Activated CD8-positive, alpha-beta T cell treated with anti-CD3 and anti-CD28 coated beads, Interleukin-2, amount 10 ng/mL, durations not matched to agents 7 days and 5 days (primary cell): ENCODE measurements around the gene RIN3. TPM values are rescaled to one million over a fixed set of nuclear protein-coding genes. Genes with fewer than 3 reads are reported as not detected.
A peak's percentile ranks its signal among the peaks of the same experiment; 100 is the strongest.

Source experiments
- ATAC-seq: fragments of 150-1000 bp; cut with Tn5 transposase; one replicate; pipeline ENCODE4 v1.10.0; 2021; ENCODE audit warnings: moderate library complexity
- CTCF ChIA-PET: fragments of 350-600 bp; sonication (Branson Sonifier 250); formaldehyde crosslinking; loops from one replicate; lab custom pipeline; 2021; ENCODE audit warnings: antibody characterized with exemption; lab: Charles Lee
- POLR2A ChIA-PET: fragments of 350-600 bp; sonication (Branson Sonifier 250); formaldehyde crosslinking; loops from one replicate; lab custom pipeline; 2021; ENCODE audit warnings: antibody characterized with exemption; lab: Charles Lee
- DNase-seq: peaks from one replicate; pipeline ENCODE4 v3.0.0-alpha.2; 2020
- H3K27ac Mint-ChIP-seq: one replicate; pipeline ENCODE4 v1.8.0; 2021; ENCODE audit warnings: mild to moderate bottlenecking, mixed read lengths
- H3K27me3 Mint-ChIP-seq: one replicate; pipeline ENCODE4 v1.8.0; 2021; ENCODE audit warnings: low read depth, mixed read lengths
- H3K36me3 Mint-ChIP-seq: one replicate; pipeline ENCODE4 v1.8.0; 2021; ENCODE audit warnings: low read depth, mixed read lengths
- H3K4me1 Mint-ChIP-seq: one replicate; pipeline ENCODE4 v1.8.0; 2021; ENCODE audit warnings: low read depth, mixed read lengths
- H3K4me3 Mint-ChIP-seq: one replicate; pipeline ENCODE4 v1.8.0; 2021; ENCODE audit warnings: mild to moderate bottlenecking, mixed read lengths
- H3K9me3 Mint-ChIP-seq: one replicate; pipeline ENCODE4 v1.8.0; 2022; ENCODE audit warnings: mixed read lengths; ENCODE audit not compliant: insufficient read depth
- total RNA-seq, 2 experiments: library from RNA; stranded (reverse); gene quantifications; one replicate each; pipeline ENCODE4 v1.2.3, GENCODE V29; 2021

RIN3 gene
- total RNA-seq, 2 experiments from 2014 or later, result 85.6 to 89.0 TPM

DNA sequence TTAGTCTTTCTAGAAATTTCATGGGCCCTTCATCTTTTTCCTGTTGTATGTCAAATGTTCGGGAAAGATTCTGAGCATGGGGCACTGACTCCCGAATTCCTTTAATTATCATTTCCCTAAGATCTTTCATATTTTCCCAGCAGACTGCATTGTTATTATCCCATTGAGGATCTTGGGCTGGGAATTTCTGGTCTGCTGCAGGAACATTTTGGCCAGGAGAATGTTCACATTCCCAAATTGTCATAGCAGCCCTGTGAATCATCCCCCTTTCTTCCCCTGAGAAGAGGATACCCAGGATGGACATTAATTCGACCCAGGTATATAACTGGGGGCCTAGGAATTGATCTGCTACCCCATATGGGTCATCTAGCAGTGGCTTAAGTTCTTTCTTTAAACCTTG is 112.5 kb downstream of the RIN3 start:
- H3K9me3 Mint-ChIP-seq, result peaks cover 53% of the 10 kb centered on the region
- DNase-seq, result no peak
- ChIA-PET CTCF (no interaction called here), POLR2A (no interaction called here)
- no peaks in the 10 kb centered on the region for H3K27me3 Mint-ChIP-seq
- no peak overlapping the region for H3K27ac Mint-ChIP-seq
- no peak overlapping the region for H3K4me3 Mint-ChIP-seq
- peaks cover 3% of the 10 kb centered on the region for H3K4me1 Mint-ChIP-seq
- ATAC-seq, result no peak
- H3K36me3 Mint-ChIP-seq, result peaks cover 78% of the 10 kb centered on the region

DNA sequence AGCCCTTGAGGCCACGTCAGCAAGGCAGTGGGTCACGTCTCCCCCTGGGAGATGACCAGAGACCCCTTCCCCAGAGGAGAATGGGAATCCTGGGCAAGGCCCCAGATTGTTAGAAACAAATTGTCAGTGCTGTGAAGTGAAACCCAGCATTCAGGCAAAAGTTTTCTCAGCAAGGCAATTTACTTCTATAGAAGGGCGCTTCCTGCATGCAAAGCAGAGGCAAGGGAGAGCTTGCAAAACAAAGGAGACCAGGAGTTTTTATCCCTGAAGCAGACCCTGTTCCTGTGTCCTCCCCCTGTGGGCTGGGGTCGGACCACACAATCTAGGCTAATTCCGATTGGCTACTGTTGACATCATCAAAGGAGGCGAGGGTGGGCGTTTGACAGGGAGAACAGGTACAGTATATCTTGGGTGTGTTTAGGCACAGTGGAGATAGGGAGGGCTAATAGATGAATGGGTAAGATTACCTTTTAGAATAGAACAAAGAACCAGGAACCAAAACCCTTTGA is 114.2 kb downstream of the RIN3 start:
- H3K36me3 Mint-ChIP-seq, result peaks cover 61% of the 10 kb centered on the region
- ATAC-seq (no peak), DNase-seq (no peak)
- H3K4me3 Mint-ChIP-seq, result no peak overlapping the region
- H3K27ac Mint-ChIP-seq, result no peak overlapping the region
- POLR2A ChIA-PET, result no interaction called here
- CTCF ChIA-PET, result no interaction called here
- peaks cover 39% of the 10 kb centered on the region for H3K9me3 Mint-ChIP-seq
- H3K27me3 Mint-ChIP-seq, result no peaks in the 10 kb centered on the region
- H3K4me1 Mint-ChIP-seq, result peaks cover 6% of the 10 kb centered on the region

DNA sequence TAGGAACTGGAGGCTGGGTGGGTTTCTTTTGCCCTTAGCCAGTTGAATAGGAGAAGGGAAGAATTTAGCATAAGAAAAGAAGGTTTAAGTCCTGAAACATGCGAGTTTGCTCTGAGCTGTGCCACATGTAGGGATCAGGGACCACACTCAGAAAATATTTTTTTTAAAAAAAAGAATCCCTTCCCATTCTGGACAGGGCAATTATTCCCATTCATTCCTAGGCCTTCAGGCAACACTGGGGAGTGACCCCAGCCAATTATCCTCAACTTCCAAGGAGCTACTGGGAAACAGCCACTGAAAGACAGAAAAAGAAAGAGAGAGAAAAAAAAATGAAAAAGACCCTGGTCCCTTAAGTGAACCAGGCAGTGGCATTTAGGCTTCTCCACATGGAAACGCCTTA is 115.1 kb downstream of the RIN3 start:
- Mint-ChIP-seq H3K4me3 (no peak overlapping the region), H3K9me3 (peaks cover 33% of the 10 kb centered on the region), H3K27me3 (no peaks in the 10 kb centered on the region), H3K4me1 (peaks cover 12% of the 10 kb centered on the region), H3K36me3 (peaks cover 54% of the 10 kb centered on the region), H3K27ac (no peak overlapping the region)
- ChIA-PET POLR2A (no interaction called here), CTCF (no interaction called here)
- no peak for DNase-seq
- ATAC-seq, result no peak

DNA sequence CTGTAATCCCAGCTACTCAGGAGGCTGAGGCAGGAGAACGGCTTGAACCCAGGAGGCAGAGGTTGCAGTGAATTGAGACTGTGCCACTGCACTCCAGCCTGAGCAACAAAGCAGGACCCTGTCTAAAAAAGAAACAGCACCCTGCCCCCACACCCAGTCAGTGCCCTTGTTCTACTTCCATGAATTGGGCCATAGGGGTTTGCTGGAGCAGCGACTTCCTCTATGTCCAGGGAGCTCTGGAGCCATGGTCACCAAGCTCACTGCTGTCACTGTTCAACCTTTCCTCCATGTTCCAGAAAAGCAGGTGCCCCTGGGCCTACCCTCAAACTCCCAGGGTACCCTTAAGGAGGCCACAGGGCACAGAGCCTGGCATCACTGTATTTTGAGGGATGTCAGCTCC is 116.8 kb downstream of the RIN3 start:
- Mint-ChIP-seq H3K27ac (no peak overlapping the region), H3K27me3 (no peaks in the 10 kb centered on the region), H3K9me3 (peaks cover 22% of the 10 kb centered on the region), H3K4me1 (peaks cover 12% of the 10 kb centered on the region), H3K36me3 (peaks cover 38% of the 10 kb centered on the region), H3K4me3 (no peak overlapping the region)
- POLR2A ChIA-PET, result no interaction called here
- DNase-seq, result no peak
- ATAC-seq, result no peak
- CTCF ChIA-PET, result interaction anchor here (1.1 kb wide), 1 partner anchor 15 kb away, joined by 3 read pairs; no protein-coding TSS in a partner anchor

DNA sequence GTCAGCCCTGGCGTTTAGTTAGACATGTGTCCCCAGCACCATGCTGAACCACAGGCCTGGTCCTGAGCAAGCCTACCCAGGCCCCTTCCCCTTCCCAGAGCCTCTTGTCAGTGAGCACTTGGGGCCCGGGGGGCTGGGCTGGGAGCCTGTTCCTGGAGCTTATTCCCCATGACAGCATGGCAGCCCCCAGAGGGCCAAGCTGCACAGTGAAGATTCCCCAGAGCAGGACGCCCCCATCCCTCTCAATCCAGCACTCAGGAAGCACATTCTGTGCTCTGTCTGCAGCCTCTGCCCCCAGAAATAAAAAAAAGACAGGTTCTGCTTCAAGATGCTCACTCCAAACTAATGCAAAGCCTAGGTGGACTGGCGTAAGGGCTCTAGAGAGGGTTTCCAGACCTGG is 117.5 kb downstream of the RIN3 start:
- Mint-ChIP-seq H3K4me3 (no peak overlapping the region), H3K4me1 (peaks cover 12% of the 10 kb centered on the region), H3K27me3 (no peaks in the 10 kb centered on the region), H3K27ac (no peak overlapping the region), H3K9me3 (peaks cover 16% of the 10 kb centered on the region), H3K36me3 (peaks cover 32% of the 10 kb centered on the region)
- no peak for ATAC-seq
- POLR2A ChIA-PET, result no interaction called here
- DNase-seq, result no peak
- CTCF ChIA-PET, result interaction anchor here (1.1 kb wide), 1 partner anchor 16 kb away, joined by 3 read pairs; no protein-coding TSS in a partner anchor

DNA sequence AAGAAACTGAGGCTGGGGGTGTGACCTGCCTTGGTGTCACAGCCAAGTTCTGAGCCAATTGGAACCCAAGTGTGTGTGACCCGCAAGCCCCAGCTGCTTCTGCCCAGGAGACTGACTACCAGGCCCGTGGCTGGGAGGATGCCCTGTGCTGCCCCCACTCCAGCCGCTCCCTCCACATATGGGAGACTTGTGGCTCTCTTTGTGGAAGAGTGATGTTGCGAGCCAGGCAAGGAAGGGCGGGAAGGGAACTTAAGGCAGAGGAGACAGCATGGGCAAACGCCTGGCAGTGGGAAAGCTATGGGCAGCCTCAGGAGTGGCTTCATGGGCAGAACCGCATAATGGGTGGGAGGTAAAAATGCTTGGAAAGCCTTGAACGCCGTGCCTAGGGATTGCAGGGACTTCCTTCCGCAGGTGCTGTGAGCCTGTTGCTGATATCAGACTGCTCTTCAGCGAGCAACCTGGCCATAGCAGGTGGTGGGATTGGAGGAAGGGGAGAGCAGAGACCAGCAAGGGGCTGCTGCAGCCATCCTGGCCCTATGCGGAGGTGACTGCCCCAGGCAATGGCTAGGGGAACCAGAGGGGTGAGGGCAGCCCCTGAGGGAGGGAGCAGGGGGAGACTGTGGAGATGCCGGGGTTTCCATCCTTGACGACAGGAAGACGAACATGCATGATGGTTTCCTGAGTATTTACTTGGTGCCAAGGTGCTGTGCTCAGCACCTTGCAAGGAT is 119.1 kb downstream of the RIN3 start:
- H3K4me3 Mint-ChIP-seq, result no peak overlapping the region

DNA sequence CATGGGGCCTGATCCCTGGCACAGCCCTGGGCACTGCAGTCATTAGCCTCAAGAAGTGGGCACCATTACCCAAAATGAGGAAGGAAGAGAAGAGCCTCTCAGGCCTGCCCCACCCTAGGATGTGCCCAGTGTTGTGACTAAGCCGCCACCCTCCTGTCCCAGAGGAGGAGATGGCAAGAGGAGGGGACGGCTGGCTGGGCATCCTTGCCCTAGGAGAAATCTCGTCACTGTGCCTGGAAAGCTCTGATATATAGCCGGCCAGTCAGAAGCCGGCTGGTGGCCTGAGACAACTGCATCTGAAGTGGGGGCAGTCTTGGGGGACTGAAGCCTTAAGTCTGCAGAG is 119.7 kb downstream of the RIN3 start:
- ATAC-seq, result no peak
- POLR2A ChIA-PET, result no interaction called here
- H3K4me3 Mint-ChIP-seq, result no peak overlapping the region

More for the DNA sequence above, 119.1 kb downstream of the RIN3 start:
- H3K36me3 Mint-ChIP-seq, result peaks cover 16% of the 10 kb centered on the region
- CTCF ChIA-PET, result no interaction called here
- no peaks in the 10 kb centered on the region for H3K27me3 Mint-ChIP-seq
- H3K4me1 Mint-ChIP-seq, result peaks cover 10% of the 10 kb centered on the region
- POLR2A ChIA-PET, result no interaction called here
- peak overlapping the region; percentile 48 for H3K27ac Mint-ChIP-seq
- H3K9me3 Mint-ChIP-seq, result peaks cover 4% of the 10 kb centered on the region
- ATAC-seq, result no peak
- DNase-seq, result no peak

DNA sequence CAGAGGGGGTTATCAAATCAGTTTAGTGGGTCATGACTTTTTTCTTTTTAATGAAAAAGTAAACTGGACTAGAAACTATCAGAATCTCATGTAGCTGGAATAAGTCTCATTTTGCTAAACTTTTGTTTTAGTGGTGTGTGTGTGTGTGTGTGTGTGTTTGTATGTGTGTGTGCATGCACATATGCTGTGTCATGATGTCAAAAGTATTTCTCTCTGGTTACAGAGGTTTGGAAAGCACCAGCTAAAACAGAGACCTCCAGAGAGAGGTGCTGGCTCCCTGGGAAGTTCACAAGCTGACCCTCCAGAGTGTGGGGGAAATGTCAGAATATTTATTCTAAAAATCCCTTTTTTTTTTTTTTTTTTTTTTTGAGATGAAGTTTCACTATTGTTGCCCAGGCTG is 120.1 kb downstream of the RIN3 start:
- H3K4me1 Mint-ChIP-seq, result peaks cover 17% of the 10 kb centered on the region
- no peak for ATAC-seq
- H3K9me3 Mint-ChIP-seq, result no peaks in the 10 kb centered on the region
- no peak overlapping the region for H3K27ac Mint-ChIP-seq
- CTCF ChIA-PET, result no interaction called here
- H3K27me3 Mint-ChIP-seq, result no peaks in the 10 kb centered on the region
- POLR2A ChIA-PET, result no interaction called here
- peaks cover 11% of the 10 kb centered on the region for H3K36me3 Mint-ChIP-seq
- DNase-seq, result no peak
- H3K4me3 Mint-ChIP-seq, result no peak overlapping the region

More for the DNA sequence above, 119.7 kb downstream of the RIN3 start:
- Mint-ChIP-seq H3K27ac (peak overlapping the region; percentile 48), H3K4me1 (peaks cover 14% of the 10 kb centered on the region), H3K27me3 (no peaks in the 10 kb centered on the region), H3K9me3 (no peaks in the 10 kb centered on the region), H3K36me3 (peaks cover 12% of the 10 kb centered on the region)
- CTCF ChIA-PET, result no interaction called here
- no peak for DNase-seq

DNA sequence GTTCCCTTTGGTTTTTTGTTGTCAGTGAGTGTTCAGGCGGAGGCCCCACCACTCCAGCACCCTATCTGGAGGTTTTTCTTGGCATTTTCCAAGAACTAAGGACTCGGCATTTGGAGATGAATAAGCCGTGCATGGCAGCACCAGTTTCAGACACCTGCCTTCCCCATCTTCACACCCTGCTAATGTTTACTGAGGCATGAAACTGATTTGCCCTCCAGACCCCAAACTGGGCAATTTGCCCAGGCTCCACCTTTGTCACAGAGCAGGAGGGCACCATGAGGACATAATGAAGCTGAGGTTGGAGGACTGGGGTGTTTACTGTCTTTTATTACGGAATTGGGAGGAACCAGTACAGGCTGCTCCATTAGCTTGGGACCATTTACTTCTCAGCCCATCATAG is 121.5 kb downstream of the RIN3 start:
- DNase-seq (no peak), ATAC-seq (no peak)
- peaks cover 17% of the 10 kb centered on the region for H3K4me1 Mint-ChIP-seq
- H3K4me3 Mint-ChIP-seq, result no peak overlapping the region
- ChIA-PET CTCF (interaction anchor here (0.5 to 0.7 kb wide), 2 partner anchors 78 to 1522 kb away, joined by 3 to 4 read pairs; no protein-coding TSS in a partner anchor), POLR2A (no interaction called here)
- H3K9me3 Mint-ChIP-seq, result no peaks in the 10 kb centered on the region
- H3K36me3 Mint-ChIP-seq, result peaks cover 13% of the 10 kb centered on the region
- no peak overlapping the region for H3K27ac Mint-ChIP-seq
- no peaks in the 10 kb centered on the region for H3K27me3 Mint-ChIP-seq

DNA sequence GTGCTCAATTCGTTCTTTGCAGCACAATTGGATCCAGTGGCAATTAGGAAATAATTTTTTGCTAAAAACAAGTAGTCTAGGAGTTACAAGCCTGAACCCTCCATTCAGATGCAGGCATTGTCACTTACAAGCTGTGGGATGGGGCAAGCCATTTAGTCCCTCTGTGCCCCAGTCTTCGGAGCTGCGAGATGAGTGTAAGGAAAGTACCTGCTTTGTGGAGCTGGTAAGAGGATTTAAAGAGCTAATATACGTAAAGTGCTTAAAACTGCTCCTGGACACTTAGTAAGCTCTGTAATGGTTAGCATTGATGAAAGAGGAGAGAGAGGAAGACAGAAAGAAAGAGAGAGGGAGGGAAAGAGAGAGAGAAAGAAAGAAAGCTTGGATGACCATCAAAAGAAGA is 122.3 kb downstream of the RIN3 start:
- Mint-ChIP-seq H3K4me3 (no peak overlapping the region), H3K27ac (no peak overlapping the region), H3K27me3 (no peaks in the 10 kb centered on the region), H3K36me3 (peaks cover 12% of the 10 kb centered on the region), H3K4me1 (peaks cover 17% of the 10 kb centered on the region), H3K9me3 (no peaks in the 10 kb centered on the region)
- no peak for DNase-seq
- ChIA-PET CTCF (no interaction called here), POLR2A (no interaction called here)
- ATAC-seq, result no peak

DNA sequence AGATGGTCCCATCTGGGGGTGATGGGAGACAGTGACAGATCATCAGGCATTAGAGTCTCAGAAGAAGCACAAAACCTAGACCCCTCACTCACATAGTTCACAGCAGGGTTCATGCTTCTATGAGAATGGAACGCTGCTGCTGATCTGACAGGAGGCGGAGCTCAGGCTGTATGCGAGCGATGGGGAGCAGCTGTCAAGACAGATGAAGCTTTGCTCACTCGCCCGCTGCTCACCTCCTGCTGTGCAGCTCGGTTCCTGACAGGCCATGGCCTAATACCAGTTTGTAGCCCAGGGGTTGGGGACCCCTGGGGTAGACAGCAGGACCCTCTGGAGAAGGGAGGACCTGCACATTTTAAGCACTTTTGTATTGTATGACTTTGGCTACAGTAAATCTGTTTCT is 123.6 kb downstream of the RIN3 start:
- H3K4me1 Mint-ChIP-seq, result peaks cover 18% of the 10 kb centered on the region
- ATAC-seq, result no peak
- peaks cover 21% of the 10 kb centered on the region for H3K36me3 Mint-ChIP-seq
- ChIA-PET POLR2A (no interaction called here), CTCF (interaction anchor here (1.0 kb wide), 1 partner anchor 13 kb away, joined by 3 read pairs; no protein-coding TSS in a partner anchor)
- H3K27me3 Mint-ChIP-seq, result no peaks in the 10 kb centered on the region
- no peaks in the 10 kb centered on the region for H3K9me3 Mint-ChIP-seq
- H3K4me3 Mint-ChIP-seq, result no peak overlapping the region
- H3K27ac Mint-ChIP-seq, result no peak overlapping the region
- DNase-seq, result no peak

DNA sequence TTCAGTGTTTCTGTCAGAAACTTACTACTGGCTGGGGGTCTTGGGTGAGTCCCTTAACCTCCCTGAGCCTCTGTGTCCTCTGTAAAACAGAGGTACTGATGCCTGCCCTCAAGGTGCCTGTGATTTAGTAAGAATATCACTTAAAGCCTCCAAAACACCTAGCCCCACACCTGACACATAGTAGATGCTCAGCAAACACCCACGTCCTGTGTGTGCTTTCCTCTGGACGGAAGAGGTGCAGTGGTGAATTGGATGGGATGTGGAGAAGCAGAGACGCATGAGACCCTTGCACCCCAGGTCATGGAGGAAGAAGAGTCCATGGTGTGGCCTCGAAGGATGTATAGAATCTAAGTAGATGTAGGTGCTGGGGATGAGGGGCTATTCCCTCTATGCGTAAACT is 124.3 kb downstream of the RIN3 start:
- DNase-seq, result no peak
- H3K27ac Mint-ChIP-seq, result peak overlapping the region; percentile 17
- H3K9me3 Mint-ChIP-seq, result no peaks in the 10 kb centered on the region
- ChIA-PET CTCF (interaction anchor here (1.0 kb wide), 1 partner anchor 13 kb away, joined by 3 read pairs; no protein-coding TSS in a partner anchor), POLR2A (no interaction called here)
- ATAC-seq, result no peak
- H3K36me3 Mint-ChIP-seq, result peaks cover 27% of the 10 kb centered on the region
- no peak overlapping the region for H3K4me3 Mint-ChIP-seq
- peaks cover 16% of the 10 kb centered on the region for H3K4me1 Mint-ChIP-seq
- no peaks in the 10 kb centered on the region for H3K27me3 Mint-ChIP-seq
